ENCODE data around the gene MALT1.

The MALT1 gene

GRCh38 chr18:58779529-58779928, 108.3 kb downstream of the MALT1 start:
- no peak for DNase-seq

- no peak for DNase-seq
Measured at GRCh38 chr18:58780045-58780444, 108.8 kb downstream of the MALT1 start.

- peak; percentile 79 for DNase-seq
Measured at GRCh38 chr18:58781627-58782194, 110.4 kb downstream of the MALT1 start.

GRCh38 chr18:58784601-58785137, 113.4 kb downstream of the MALT1 start:
- DNase-seq: no peak

- DNase-seq: no peak
Measured at GRCh38 chr18:58785171-58785805, 114.0 kb downstream of the MALT1 start.

- DNase-seq: no peak
Measured at GRCh38 chr18:58785870-58786269, 114.6 kb downstream of the MALT1 start.

- no peak for DNase-seq
Measured at GRCh38 chr18:58787536-58788149, 116.4 kb downstream of the MALT1 start.

- no peak for DNase-seq
Measured at GRCh38 chr18:58788470-58788869, 117.2 kb downstream of the MALT1 start.

GRCh38 chr18:58788971-58789875, 118.0 kb downstream of the MALT1 start:
- no peak for DNase-seq

- DNase-seq: no peak
Measured at GRCh38 chr18:58789876-58790240, 118.6 kb downstream of the MALT1 start.

- no peak for DNase-seq
Measured at GRCh38 chr18:58792086-58792485, 120.8 kb downstream of the MALT1 start.

GRCh38 chr18:58793361-58793760, 122.1 kb downstream of the MALT1 start:
- no peak for DNase-seq

GRCh38 chr18:58796220-58796619, 125.0 kb downstream of the MALT1 start:
- DNase-seq: no peak

- no peak for DNase-seq
Measured at GRCh38 chr18:58800582-58800981, 129.3 kb downstream of the MALT1 start.

GRCh38 chr18:58802959-58803358, 131.7 kb downstream of the MALT1 start:
- DNase-seq: no peak

- DNase-seq: no peak
Measured at GRCh38 chr18:58803978-58804377, 132.7 kb downstream of the MALT1 start.
